OCI-LY3 (cell line): ENCODE measurements around the gene DCHS2.

Experiments
- H2AFZ ChIP-seq: fragments of 200-600, 300-600 bp; shearing (Covaris generic); 2 replicates; pipeline ENCODE4 v1.6.0; 2014; ENCODE audit warnings: antibody characterized with exemption, low read depth, low read length
- H3K27ac ChIP-seq: fragments of 200-600, 300-600 bp; sonication (generic); 2 replicates; pipeline ENCODE4 v1.5.1; 2014; ENCODE audit warnings: mild to moderate bottlenecking, low read length, moderate library complexity, mixed read lengths
- H3K27me3 ChIP-seq: fragments of 200-600, 300-600 bp; sonication (generic); 2 replicates; pipeline ENCODE4 v1.6.1; 2014; ENCODE audit warnings: low read depth, low read length, mixed read lengths
- H3K36me3 ChIP-seq: fragments of 200-600, 300-600 bp; sonication (generic); replicated peaks from 2 replicates; pipeline ENCODE3; 2014; ENCODE audit warnings: low read depth, low read length, mixed read lengths
- H3K4me1 ChIP-seq: fragments of 300-600, 200-600 bp; sonication (generic); 2 replicates; pipeline ENCODE4 v1.6.1; 2014; ENCODE audit warnings: low read length, mixed read lengths
- H3K4me2 ChIP-seq: fragments of 200-600, 300-600 bp; sonication (generic); 2 replicates; pipeline ENCODE4 v1.6.1; 2014; ENCODE audit warnings: low read length, mixed read lengths
- H3K4me3 ChIP-seq: fragments of 300-600, 200-600 bp; sonication (generic); 2 replicates; pipeline ENCODE4 v1.5.1; 2014; ENCODE audit warnings: antibody characterized with exemption, mild to moderate bottlenecking, low read length, moderate library complexity
- H3K79me2 ChIP-seq: fragments of 300-600, 200-600 bp; shearing (Covaris generic); 2 replicates; pipeline ENCODE4 v1.6.1; 2014; ENCODE audit warnings: mild to moderate bottlenecking, low read length, mixed read lengths
- H3K9ac ChIP-seq: fragments of 300-600, 200-600 bp; shearing (Covaris generic); 2 replicates; pipeline ENCODE4 v1.6.0; 2014; ENCODE audit warnings: mild to moderate bottlenecking, low read length, moderate library complexity
- H3K9me3 ChIP-seq: fragments of 200-600, 300-600 bp; shearing (Covaris generic); 2 replicates; pipeline ENCODE4 v1.6.1; 2014; ENCODE audit warnings: low read length, mixed read lengths; ENCODE audit not compliant: insufficient read depth
- H4K20me1 ChIP-seq: fragments of 200-600, 300-600 bp; sonication (generic); 2 replicates; pipeline ENCODE4 v1.6.1; 2016; ENCODE audit warnings: low read length, mixed read lengths; ENCODE audit not compliant: insufficient read depth
- CTCF ChIP-seq: fragments of 200-600, 300-600 bp; sonication (generic); IDR thresholded peaks from 2 replicates; pipeline ENCODE4 v1.5.1; 2014; ENCODE audit warnings: antibody characterized with exemption, low read length, low read depth
- EZH2phosphoT487 ChIP-seq: fragments of 200-600 bp; shearing (Covaris generic); IDR thresholded peaks from 2 replicates; pipeline ENCODE4 v1.6.1; 2018; ENCODE audit warnings: antibody characterized with exemption, mixed run types, low read depth

DCHS2 gene

GRCh38 chr4:154292589-154292988 is 199.0 kb downstream of the DCHS2 start:
- Histone ChIP-seq H3K4me3 (no peak overlapping the region), H3K4me2 (no peak overlapping the region), H3K9me3 (no peaks in the 10 kb centered on the region), H3K27ac (no peak overlapping the region), H3K79me2 (no peaks in the 10 kb centered on the region), H3K27me3 (no peaks in the 10 kb centered on the region), H4K20me1 (no peaks in the 10 kb centered on the region), H3K4me1 (no peaks in the 10 kb centered on the region), H3K36me3 (no peaks in the 10 kb centered on the region), H2AFZ (no peak overlapping the region), H3K9ac (no peak overlapping the region)
- TF ChIP-seq CTCF (peak; percentile 43), EZH2phosphoT487 (no peak)

- Histone ChIP-seq H2AFZ (no peak overlapping the region), H3K4me3 (no peak overlapping the region), H4K20me1 (no peaks in the 10 kb centered on the region), H3K4me2 (no peak overlapping the region), H3K27ac (no peak overlapping the region), H3K4me1 (no peaks in the 10 kb centered on the region), H3K27me3 (no peaks in the 10 kb centered on the region), H3K36me3 (no peaks in the 10 kb centered on the region), H3K9ac (no peak overlapping the region), H3K9me3 (no peaks in the 10 kb centered on the region), H3K79me2 (no peaks in the 10 kb centered on the region)
- TF ChIP-seq EZH2phosphoT487 = no peak
- TF ChIP-seq CTCF = no peak
Observed at GRCh38 chr4:154277172-154277571, 214.4 kb downstream of the DCHS2 start.

- no peak overlapping the region for H3K4me2 ChIP-seq
- H4K20me1 ChIP-seq = no peaks in the 10 kb centered on the region
- TF ChIP-seq CTCF (no peak), EZH2phosphoT487 (no peak)
- no peaks in the 10 kb centered on the region for H3K79me2 ChIP-seq
- no peak overlapping the region for H3K4me3 ChIP-seq
- no peaks in the 10 kb centered on the region for H3K27me3 ChIP-seq
- no peak overlapping the region for H2AFZ ChIP-seq
- no peaks in the 10 kb centered on the region for H3K36me3 ChIP-seq
- H3K4me1 ChIP-seq = no peaks in the 10 kb centered on the region
- H3K9ac ChIP-seq = no peak overlapping the region
- no peaks in the 10 kb centered on the region for H3K9me3 ChIP-seq
- H3K27ac ChIP-seq = no peak overlapping the region
Observed at GRCh38 chr4:154276496-154276895, 215.1 kb downstream of the DCHS2 start.

GRCh38 chr4:154254999-154255398 is 236.6 kb downstream of the DCHS2 start:
- no peak overlapping the region for H3K4me2 ChIP-seq
- H3K27ac ChIP-seq = no peak overlapping the region
- H3K4me1 ChIP-seq = peaks cover 6% of the 10 kb centered on the region
- no peak overlapping the region for H2AFZ ChIP-seq
- no peak overlapping the region for H3K9ac ChIP-seq
- H3K4me3 ChIP-seq = no peak overlapping the region
- H3K9me3 ChIP-seq = no peaks in the 10 kb centered on the region
- no peaks in the 10 kb centered on the region for H4K20me1 ChIP-seq
- no peaks in the 10 kb centered on the region for H3K36me3 ChIP-seq
- H3K27me3 ChIP-seq = no peaks in the 10 kb centered on the region
- TF ChIP-seq CTCF (peak; percentile 54), EZH2phosphoT487 (no peak)
- no peaks in the 10 kb centered on the region for H3K79me2 ChIP-seq
